Left forelimb (tissue), 1 donor: ENCODE measurements around the gene PTPN18.

Experiments
- DNase-seq: peaks from one replicate; pipeline ENCODE4 v3.0.0-alpha.2; 2018; ENCODE audit warnings: low spot score

The PTPN18 gene

GRCh38 chr2:130339885-130340745, 15.7 kb upstream of the PTPN18 start:
- no peak for DNase-seq

GRCh38 chr2:130341562-130342019, 14.3 kb upstream of the PTPN18 start:
- no peak for DNase-seq

GRCh38 chr2:130342020-130342532, 13.8 kb upstream of the PTPN18 start:
- DNase-seq: peak; percentile 92

- peak; percentile 95 for DNase-seq
Observed at GRCh38 chr2:130342533-130343275, 13.2 kb upstream of the PTPN18 start, which contains the start of gene IMP4. Gene IMP4 (plus strand): TSS chr2:130342897. CDS start chr2:130342933, 36 bp downstream.

- no peak for DNase-seq
Observed at GRCh38 chr2:130344578-130344977, 11.3 kb upstream of the PTPN18 start.

- no peak for DNase-seq
Observed at GRCh38 chr2:130345091-130345490, 10.8 kb upstream of the PTPN18 start.

GRCh38 chr2:130345611-130346010, 10.2 kb upstream of the PTPN18 start:
- DNase-seq: no peak

GRCh38 chr2:130346041-130346740, 9.7 kb upstream of the PTPN18 start:
- DNase-seq: no peak

- no peak for DNase-seq
Observed at GRCh38 chr2:130346741-130347066, 9.2 kb upstream of the PTPN18 start.

- DNase-seq: no peak
Observed at GRCh38 chr2:130347220-130347925, 8.5 kb upstream of the PTPN18 start.

- DNase-seq: no peak
Observed at GRCh38 chr2:130349174-130349573, 6.7 kb upstream of the PTPN18 start.

GRCh38 chr2:130351711-130352110, 4.1 kb upstream of the PTPN18 start:
- no peak for DNase-seq

- DNase-seq: no peak
Observed at GRCh38 chr2:130352237-130352636, 3.6 kb upstream of the PTPN18 start.

- no peak for DNase-seq
Observed at GRCh38 chr2:130353291-130354138, 2.3 kb upstream of the PTPN18 start.

GRCh38 chr2:130354139-130354428, 1.8 kb upstream of the PTPN18 start:
- no peak for DNase-seq

- DNase-seq: no peak
Observed at GRCh38 chr2:130355172-130355577, 681 bp upstream of the PTPN18 start.

GRCh38 chr2:130357864-130358263, 2.0 kb downstream of the PTPN18 start:
- DNase-seq: no peak

GRCh38 chr2:130358420-130359350, 2.8 kb downstream of the PTPN18 start:
- no peak for DNase-seq

- no peak for DNase-seq
Observed at GRCh38 chr2:130359466-130359865, 3.6 kb downstream of the PTPN18 start.

- DNase-seq: no peak
Observed at GRCh38 chr2:130363479-130363878, 7.6 kb downstream of the PTPN18 start.
